Measurements from ENCODE around the gene DYNLL1.

DNA sequence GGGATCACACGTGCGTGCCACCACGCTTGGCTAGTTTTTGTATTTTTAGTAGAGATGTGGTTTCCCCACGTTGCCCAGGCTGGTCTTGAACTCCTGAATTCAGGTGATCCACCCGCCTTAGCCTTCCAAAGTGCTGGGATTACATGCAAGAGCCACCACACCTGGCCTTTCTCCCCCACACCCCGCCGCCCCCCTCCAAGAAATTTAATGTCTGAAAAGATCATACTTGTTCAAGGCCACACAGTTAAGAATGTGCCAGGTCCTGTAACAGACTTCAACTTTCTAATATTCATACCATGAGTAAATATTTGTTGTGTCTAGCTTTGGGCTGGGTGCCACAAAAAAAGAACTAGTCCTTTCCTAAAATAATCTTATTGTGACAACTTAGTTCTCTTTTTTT is 40.6 kb upstream of the DYNLL1 start:
- TF ChIP-seq, protein P1, sequence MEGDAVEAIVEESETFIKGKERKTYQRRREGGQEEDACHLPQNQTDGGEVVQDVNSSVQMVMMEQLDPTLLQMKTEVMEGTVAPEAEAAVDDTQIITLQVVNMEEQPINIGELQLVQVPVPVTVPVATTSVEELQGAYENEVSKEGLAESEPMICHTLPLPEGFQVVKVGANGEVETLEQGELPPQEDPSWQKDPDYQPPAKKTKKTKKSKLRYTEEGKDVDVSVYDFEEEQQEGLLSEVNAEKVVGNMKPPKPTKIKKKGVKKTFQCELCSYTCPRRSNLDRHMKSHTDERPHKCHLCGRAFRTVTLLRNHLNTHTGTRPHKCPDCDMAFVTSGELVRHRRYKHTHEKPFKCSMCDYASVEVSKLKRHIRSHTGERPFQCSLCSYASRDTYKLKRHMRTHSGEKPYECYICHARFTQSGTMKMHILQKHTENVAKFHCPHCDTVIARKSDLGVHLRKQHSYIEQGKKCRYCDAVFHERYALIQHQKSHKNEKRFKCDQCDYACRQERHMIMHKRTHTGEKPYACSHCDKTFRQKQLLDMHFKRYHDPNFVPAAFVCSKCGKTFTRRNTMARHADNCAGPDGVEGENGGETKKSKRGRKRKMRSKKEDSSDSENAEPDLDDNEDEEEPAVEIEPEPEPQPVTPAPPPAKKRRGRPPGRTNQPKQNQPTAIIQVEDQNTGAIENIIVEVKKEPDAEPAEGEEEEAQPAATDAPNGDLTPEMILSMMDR (IDR thresholded peaks at IDR 0.05; ENCODE audit: low read depth, low read length, missing input control), result no peak
- TF ChIP-seq, protein P2, sequence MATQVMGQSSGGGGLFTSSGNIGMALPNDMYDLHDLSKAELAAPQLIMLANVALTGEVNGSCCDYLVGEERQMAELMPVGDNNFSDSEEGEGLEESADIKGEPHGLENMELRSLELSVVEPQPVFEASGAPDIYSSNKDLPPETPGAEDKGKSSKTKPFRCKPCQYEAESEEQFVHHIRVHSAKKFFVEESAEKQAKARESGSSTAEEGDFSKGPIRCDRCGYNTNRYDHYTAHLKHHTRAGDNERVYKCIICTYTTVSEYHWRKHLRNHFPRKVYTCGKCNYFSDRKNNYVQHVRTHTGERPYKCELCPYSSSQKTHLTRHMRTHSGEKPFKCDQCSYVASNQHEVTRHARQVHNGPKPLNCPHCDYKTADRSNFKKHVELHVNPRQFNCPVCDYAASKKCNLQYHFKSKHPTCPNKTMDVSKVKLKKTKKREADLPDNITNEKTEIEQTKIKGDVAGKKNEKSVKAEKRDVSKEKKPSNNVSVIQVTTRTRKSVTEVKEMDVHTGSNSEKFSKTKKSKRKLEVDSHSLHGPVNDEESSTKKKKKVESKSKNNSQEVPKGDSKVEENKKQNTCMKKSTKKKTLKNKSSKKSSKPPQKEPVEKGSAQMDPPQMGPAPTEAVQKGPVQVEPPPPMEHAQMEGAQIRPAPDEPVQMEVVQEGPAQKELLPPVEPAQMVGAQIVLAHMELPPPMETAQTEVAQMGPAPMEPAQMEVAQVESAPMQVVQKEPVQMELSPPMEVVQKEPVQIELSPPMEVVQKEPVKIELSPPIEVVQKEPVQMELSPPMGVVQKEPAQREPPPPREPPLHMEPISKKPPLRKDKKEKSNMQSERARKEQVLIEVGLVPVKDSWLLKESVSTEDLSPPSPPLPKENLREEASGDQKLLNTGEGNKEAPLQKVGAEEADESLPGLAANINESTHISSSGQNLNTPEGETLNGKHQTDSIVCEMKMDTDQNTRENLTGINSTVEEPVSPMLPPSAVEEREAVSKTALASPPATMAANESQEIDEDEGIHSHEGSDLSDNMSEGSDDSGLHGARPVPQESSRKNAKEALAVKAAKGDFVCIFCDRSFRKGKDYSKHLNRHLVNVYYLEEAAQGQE (IDR thresholded peaks at IDR 0.05), result no peak
- no peak for TF ChIP-seq GABPA (IDR thresholded peaks at IDR 0.05 in 1 of 2, conservative IDR thresholded peaks at IDR 0.05 in 1 of 2)
- TF ChIP-seq, protein P3, sequence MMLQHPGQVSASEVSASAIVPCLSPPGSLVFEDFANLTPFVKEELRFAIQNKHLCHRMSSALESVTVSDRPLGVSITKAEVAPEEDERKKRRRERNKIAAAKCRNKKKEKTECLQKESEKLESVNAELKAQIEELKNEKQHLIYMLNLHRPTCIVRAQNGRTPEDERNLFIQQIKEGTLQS (IDR thresholded peaks at IDR 0.05), result no peak
- TF ChIP-seq, protein P4, sequence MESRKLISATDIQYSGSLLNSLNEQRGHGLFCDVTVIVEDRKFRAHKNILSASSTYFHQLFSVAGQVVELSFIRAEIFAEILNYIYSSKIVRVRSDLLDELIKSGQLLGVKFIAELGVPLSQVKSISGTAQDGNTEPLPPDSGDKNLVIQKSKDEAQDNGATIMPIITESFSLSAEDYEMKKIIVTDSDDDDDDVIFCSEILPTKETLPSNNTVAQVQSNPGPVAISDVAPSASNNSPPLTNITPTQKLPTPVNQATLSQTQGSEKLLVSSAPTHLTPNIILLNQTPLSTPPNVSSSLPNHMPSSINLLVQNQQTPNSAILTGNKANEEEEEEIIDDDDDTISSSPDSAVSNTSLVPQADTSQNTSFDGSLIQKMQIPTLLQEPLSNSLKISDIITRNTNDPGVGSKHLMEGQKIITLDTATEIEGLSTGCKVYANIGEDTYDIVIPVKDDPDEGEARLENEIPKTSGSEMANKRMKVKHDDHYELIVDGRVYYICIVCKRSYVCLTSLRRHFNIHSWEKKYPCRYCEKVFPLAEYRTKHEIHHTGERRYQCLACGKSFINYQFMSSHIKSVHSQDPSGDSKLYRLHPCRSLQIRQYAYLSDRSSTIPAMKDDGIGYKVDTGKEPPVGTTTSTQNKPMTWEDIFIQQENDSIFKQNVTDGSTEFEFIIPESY (IDR thresholded peaks at IDR 0.05), result no peak
- no peak for TF ChIP-seq RXRA (IDR thresholded peaks at IDR 0.05)
- no peak for TF ChIP-seq YY1 (IDR thresholded peaks at IDR 0.05)
- no peak for TF ChIP-seq SP1 (IDR thresholded peaks at IDR 0.05)
- TF ChIP-seq TAF1 (conservative IDR thresholded peaks at IDR 0.05), result no peak
- TF ChIP-seq, protein P5, sequence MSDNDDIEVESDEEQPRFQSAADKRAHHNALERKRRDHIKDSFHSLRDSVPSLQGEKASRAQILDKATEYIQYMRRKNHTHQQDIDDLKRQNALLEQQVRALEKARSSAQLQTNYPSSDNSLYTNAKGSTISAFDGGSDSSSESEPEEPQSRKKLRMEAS (IDR thresholded peaks at IDR 0.05), result no peak

Measured in liver (tissue), 3 donors.